ENCODE measurements around the gene NEAT1. TPM values are rescaled to one million over a fixed set of nuclear protein-coding genes. Genes with fewer than 3 reads are reported as not detected.
A peak's percentile ranks its signal among the peaks of the same experiment; 100 is the strongest.

NEAT1 gene
- total and polyA plus RNA-seq, 9 of the 15 experiments (the other 6 are each of a cell fraction or from before 2014, with no cell fraction given) = 20.1 to 389 (median 62.8) TPM

DNA sequence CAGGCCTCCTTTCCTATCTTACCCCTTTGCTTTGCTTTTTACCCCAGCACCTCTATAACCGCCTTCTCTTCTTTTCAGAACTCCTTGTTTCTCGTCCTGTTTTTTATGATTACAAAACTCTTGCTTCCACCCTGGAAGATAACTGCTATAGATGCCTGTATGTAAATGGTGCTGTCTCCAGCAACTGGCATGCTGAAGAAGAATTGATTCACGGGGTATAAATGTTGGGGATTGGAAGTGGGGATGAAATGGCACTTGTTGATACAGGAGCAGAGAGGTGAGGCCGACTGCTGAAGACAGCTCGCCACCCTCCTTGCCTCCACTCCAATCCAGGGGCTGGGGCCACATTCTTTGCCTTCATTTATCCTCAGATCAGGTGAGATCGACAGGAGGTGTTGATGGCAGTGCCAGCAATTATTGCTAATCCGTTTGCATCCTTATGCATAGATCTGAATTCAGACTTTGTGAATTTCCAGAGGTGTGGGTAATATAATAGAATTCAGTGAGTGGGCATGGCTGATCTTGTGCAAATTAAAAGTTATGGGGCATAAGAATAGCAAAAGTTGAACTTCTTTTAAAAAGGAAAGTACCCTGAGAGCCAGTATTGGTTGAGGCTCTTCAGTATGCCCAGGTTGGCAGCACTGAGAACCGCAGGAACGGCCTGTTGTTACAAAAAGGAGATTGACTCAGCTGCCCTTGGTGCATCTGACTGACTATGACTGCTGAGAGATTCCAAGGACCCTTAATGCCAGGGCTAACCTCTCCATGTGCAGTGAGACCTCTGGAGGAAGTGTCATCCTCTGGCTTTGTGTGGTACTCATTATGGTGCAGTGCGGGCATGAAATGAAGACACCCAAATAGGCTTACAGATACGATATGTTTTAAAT lies 5.3 kb downstream of the NEAT1 start (continued):
- no peak for TF ChIP-seq CLOCK (CRISPR knock-in tag; IDR thresholded peaks at IDR 0.05; ENCODE audit: borderline replicate concordance)
- TF ChIP-seq, protein P1, sequence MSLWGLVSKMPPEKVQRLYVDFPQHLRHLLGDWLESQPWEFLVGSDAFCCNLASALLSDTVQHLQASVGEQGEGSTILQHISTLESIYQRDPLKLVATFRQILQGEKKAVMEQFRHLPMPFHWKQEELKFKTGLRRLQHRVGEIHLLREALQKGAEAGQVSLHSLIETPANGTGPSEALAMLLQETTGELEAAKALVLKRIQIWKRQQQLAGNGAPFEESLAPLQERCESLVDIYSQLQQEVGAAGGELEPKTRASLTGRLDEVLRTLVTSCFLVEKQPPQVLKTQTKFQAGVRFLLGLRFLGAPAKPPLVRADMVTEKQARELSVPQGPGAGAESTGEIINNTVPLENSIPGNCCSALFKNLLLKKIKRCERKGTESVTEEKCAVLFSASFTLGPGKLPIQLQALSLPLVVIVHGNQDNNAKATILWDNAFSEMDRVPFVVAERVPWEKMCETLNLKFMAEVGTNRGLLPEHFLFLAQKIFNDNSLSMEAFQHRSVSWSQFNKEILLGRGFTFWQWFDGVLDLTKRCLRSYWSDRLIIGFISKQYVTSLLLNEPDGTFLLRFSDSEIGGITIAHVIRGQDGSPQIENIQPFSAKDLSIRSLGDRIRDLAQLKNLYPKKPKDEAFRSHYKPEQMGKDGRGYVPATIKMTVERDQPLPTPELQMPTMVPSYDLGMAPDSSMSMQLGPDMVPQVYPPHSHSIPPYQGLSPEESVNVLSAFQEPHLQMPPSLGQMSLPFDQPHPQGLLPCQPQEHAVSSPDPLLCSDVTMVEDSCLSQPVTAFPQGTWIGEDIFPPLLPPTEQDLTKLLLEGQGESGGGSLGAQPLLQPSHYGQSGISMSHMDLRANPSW (CRISPR knock-in tag; IDR thresholded peaks at IDR 0.05) = no peak
- no peak for TF ChIP-seq ZNF165 (CRISPR knock-in tag; IDR thresholded peaks at IDR 0.05; ENCODE audit: borderline replicate concordance)
- TF ChIP-seq TARDBP (IDR thresholded peaks at IDR 0.05) = no peak; the same call in 1 of the 2 replicates
- peak in 1 of 3 experiments; percentile 14 for TF ChIP-seq YY1 (IDR thresholded peaks at IDR 0.05; ENCODE audit: borderline replicate concordance in 1 of 3, control insufficient read depth in 1 of 3, extremely low read depth in 1 of 3, insufficient read depth in 3 of 3, insufficient read length in 1 of 3, insufficient replicate concordance in 2 of 3, low read depth in 1 of 3, low read length in 2 of 3)
- TF ChIP-seq RCOR1 (IDR thresholded peaks at IDR 0.05; ENCODE audit: borderline replicate concordance in 1 of 2, low read depth in 2 of 2, low read length in 2 of 2) = no peak
- TF ChIP-seq, protein P2, sequence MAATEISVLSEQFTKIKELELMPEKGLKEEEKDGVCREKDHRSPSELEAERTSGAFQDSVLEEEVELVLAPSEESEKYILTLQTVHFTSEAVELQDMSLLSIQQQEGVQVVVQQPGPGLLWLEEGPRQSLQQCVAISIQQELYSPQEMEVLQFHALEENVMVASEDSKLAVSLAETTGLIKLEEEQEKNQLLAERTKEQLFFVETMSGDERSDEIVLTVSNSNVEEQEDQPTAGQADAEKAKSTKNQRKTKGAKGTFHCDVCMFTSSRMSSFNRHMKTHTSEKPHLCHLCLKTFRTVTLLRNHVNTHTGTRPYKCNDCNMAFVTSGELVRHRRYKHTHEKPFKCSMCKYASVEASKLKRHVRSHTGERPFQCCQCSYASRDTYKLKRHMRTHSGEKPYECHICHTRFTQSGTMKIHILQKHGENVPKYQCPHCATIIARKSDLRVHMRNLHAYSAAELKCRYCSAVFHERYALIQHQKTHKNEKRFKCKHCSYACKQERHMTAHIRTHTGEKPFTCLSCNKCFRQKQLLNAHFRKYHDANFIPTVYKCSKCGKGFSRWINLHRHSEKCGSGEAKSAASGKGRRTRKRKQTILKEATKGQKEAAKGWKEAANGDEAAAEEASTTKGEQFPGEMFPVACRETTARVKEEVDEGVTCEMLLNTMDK (IDR thresholded peaks at IDR 0.05; ENCODE audit: borderline replicate concordance, insufficient read depth, low read depth, low read length, poor library complexity, severe bottlenecking) = no peak
- peak; percentile 37 to 79; a peak in 3 of 4 replicates for TF ChIP-seq TEAD1 (CRISPR knock-in tag; IDR thresholded peaks at IDR 0.05)
- TF ChIP-seq, protein P3, sequence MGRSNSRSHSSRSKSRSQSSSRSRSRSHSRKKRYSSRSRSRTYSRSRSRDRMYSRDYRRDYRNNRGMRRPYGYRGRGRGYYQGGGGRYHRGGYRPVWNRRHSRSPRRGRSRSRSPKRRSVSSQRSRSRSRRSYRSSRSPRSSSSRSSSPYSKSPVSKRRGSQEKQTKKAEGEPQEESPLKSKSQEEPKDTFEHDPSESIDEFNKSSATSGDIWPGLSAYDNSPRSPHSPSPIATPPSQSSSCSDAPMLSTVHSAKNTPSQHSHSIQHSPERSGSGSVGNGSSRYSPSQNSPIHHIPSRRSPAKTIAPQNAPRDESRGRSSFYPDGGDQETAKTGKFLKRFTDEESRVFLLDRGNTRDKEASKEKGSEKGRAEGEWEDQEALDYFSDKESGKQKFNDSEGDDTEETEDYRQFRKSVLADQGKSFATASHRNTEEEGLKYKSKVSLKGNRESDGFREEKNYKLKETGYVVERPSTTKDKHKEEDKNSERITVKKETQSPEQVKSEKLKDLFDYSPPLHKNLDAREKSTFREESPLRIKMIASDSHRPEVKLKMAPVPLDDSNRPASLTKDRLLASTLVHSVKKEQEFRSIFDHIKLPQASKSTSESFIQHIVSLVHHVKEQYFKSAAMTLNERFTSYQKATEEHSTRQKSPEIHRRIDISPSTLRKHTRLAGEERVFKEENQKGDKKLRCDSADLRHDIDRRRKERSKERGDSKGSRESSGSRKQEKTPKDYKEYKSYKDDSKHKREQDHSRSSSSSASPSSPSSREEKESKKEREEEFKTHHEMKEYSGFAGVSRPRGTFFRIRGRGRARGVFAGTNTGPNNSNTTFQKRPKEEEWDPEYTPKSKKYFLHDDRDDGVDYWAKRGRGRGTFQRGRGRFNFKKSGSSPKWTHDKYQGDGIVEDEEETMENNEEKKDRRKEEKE (IDR thresholded peaks at IDR 0.05; ENCODE audit: borderline replicate concordance in 1 of 2, control insufficient read depth in 1 of 2, low read depth in 2 of 2, low read length in 1 of 2) = peak in 1 of 2 experiments; percentile 58; a peak in 1 of 4 replicates

Data from K562 (cell line).